Measurements from ENCODE around the gene AMFR. TPM values are rescaled to one million over a fixed set of nuclear protein-coding genes. Genes with fewer than 3 reads are reported as not detected.

AMFR gene
- total RNA-seq, 1 experiment from 2014 or later: 25.6 TPM

- no peak overlapping the region for H3K4ac ChIP-seq (ENCODE audit: low read depth, low read length)
- TF ChIP-seq CTCF (conservative IDR thresholded peaks at IDR 0.05): no peak
- no CpG with 5 or more reads among the region's 7 CpGs for WGBS (ENCODE audit: extremely low coverage, insufficient read length, low lambda C conversion rate)
- no peak overlapping the region for H3K9ac ChIP-seq (ENCODE audit: extremely low read depth, insufficient read length, low read length)
- no peaks in the 10 kb centered on the region for H3K79me1 ChIP-seq (ENCODE audit: insufficient read depth, low read depth, low read length, poor library complexity, severe bottlenecking)
- no peak overlapping the region for H3K18ac ChIP-seq (ENCODE audit: insufficient read length, low read depth, low read length)
- no peak overlapping the region for H2AK5ac ChIP-seq (ENCODE audit: insufficient read length, low read length)
- no peak overlapping the region for H2BK20ac ChIP-seq (ENCODE audit: low read depth, low read length, poor library complexity, severe bottlenecking)
- Mint-ChIP-seq H3K9me3 (no peaks in the 10 kb centered on the region), H3K4me3 (no peak overlapping the region), H3K27me3 (ENCODE audit: low read depth) (peaks cover 8% of the 10 kb centered on the region), H3K4me1 (peaks cover 6 to 8% of the 10 kb centered on the region in 2 experiments), H3K27ac (no peak overlapping the region), H3K36me3 (ENCODE audit: insufficient read depth in 1 of 3, low read depth in 3 of 3) (no peaks in the 10 kb centered on the region)
- no peak overlapping the region for H3K56ac ChIP-seq (ENCODE audit: insufficient read length, low read depth, low read length)
- no peak overlapping the region for H4K5ac ChIP-seq (ENCODE audit: insufficient read length, low read depth, low read length)
- H2BK12ac ChIP-seq (ENCODE audit: insufficient read length, low read depth, low read length): no peak overlapping the region
- no peaks in the 10 kb centered on the region for H4K20me1 ChIP-seq (ENCODE audit: control insufficient read depth, insufficient read depth, insufficient read length)
- no peaks in the 10 kb centered on the region for H3K79me2 ChIP-seq (ENCODE audit: insufficient read depth, low read length)
- no peak overlapping the region for H4K8ac ChIP-seq (replicated peaks; ENCODE audit: insufficient read length, low read depth, low read length)
- no peak overlapping the region for H3T11ph ChIP-seq (ENCODE audit: low read length)
- H2AFZ ChIP-seq (ENCODE audit: low read length): no peak overlapping the region
- H2BK120ac ChIP-seq (ENCODE audit: low read depth, low read length, poor library complexity, severe bottlenecking): no peak overlapping the region
- no peak for DNase-seq
- no peak overlapping the region for H4K91ac ChIP-seq (ENCODE audit: insufficient read length, low read depth, low read length)
- H3K9me3 ChIP-seq (ENCODE audit: control insufficient read depth, low read depth, low read length): no peaks in the 10 kb centered on the region
- no peaks in the 10 kb centered on the region; the same call in 1 of the 2 replicates for H3K27me3 ChIP-seq (ENCODE audit: insufficient read depth, low read length)
- H3K4me1 ChIP-seq (ENCODE audit: insufficient read depth, low read length): no peaks in the 10 kb centered on the region
- no peak overlapping the region for H3K27ac ChIP-seq (ENCODE audit: insufficient read length, low read depth, low read length)
- H3K14ac ChIP-seq (ENCODE audit: insufficient read depth, low read length): no peak overlapping the region
- no peak overlapping the region for H3K23ac ChIP-seq (ENCODE audit: insufficient read length, low read depth, low read length)
- H2BK5ac ChIP-seq (ENCODE audit: insufficient read length, low read length): no peak overlapping the region
- no peak overlapping the region for H2BK15ac ChIP-seq (ENCODE audit: low read depth, low read length)
- no peak overlapping the region for H3K4me2 ChIP-seq (ENCODE audit: insufficient read depth, insufficient read length, low read length)
- no peaks in the 10 kb centered on the region for H3K23me2 ChIP-seq (ENCODE audit: insufficient read length, low read depth, low read length, poor library complexity, severe bottlenecking)
These were observed 109.4 kb downstream of the AMFR start for GRCh38 chr16:56315955-56316354.
